Skeletal muscle cell (primary cell): ENCODE results near the gene WIPF2.
A peak's percentile ranks its signal among the peaks of the same experiment; 100 is the strongest.

Source experiments
- DNase-seq: peaks from one replicate; pipeline ENCODE4 v3.0.0-alpha.2; 2010; ENCODE audit warnings: low read depth
- H3K4me3 ChIP-seq: 2 replicates; pipeline ENCODE4 v1.5.1; 2011; ENCODE audit warnings: low read depth, mild to moderate bottlenecking, control low read depth, low read length, moderate library complexity

Gene WIPF2

GRCh38 chr17:40243761-40244160 is 24.7 kb downstream of the WIPF2 start:
- no peak overlapping the region for H3K4me3 ChIP-seq
- DNase-seq, result no peak

- DNase-seq, result no peak
- H3K4me3 ChIP-seq, result no peak overlapping the region
Observed at GRCh38 chr17:40244255-40244654, 25.2 kb downstream of the WIPF2 start.

GRCh38 chr17:40247926-40248495 is 28.9 kb downstream of the WIPF2 start:
- DNase-seq, result no peak
- H3K4me3 ChIP-seq, result no peak overlapping the region

GRCh38 chr17:40248507-40248906 is 29.4 kb downstream of the WIPF2 start:
- DNase-seq, result no peak

GRCh38 chr17:40251576-40251975 is 32.5 kb downstream of the WIPF2 start:
- H3K4me3 ChIP-seq, result no peak overlapping the region
- peak; percentile 42 for DNase-seq

More at GRCh38 chr17:40248507-40248906, 29.4 kb downstream of the WIPF2 start:
- H3K4me3 ChIP-seq, result no peak overlapping the region

GRCh38 chr17:40253565-40253964 is 34.5 kb downstream of the WIPF2 start:
- no peak for DNase-seq
- H3K4me3 ChIP-seq, result no peak overlapping the region

GRCh38 chr17:40259505-40259904 is 40.4 kb downstream of the WIPF2 start:
- no peak for DNase-seq
- no peak overlapping the region for H3K4me3 ChIP-seq

GRCh38 chr17:40260528-40260927 is 41.4 kb downstream of the WIPF2 start:
- DNase-seq, result no peak

GRCh38 chr17:40264458-40265185 is 45.5 kb downstream of the WIPF2 start:
- no peak for DNase-seq
- H3K4me3 ChIP-seq, result no peak overlapping the region

More at GRCh38 chr17:40260528-40260927, 41.4 kb downstream of the WIPF2 start:
- H3K4me3 ChIP-seq, result no peak overlapping the region

GRCh38 chr17:40265337-40265736 is 46.2 kb downstream of the WIPF2 start:
- H3K4me3 ChIP-seq, result no peak overlapping the region
- no peak for DNase-seq

- DNase-seq, result no peak
Observed at GRCh38 chr17:40266882-40267281, 47.8 kb downstream of the WIPF2 start.

GRCh38 chr17:40268141-40268712 is 49.1 kb downstream of the WIPF2 start:
- H3K4me3 ChIP-seq, result no peak overlapping the region
- DNase-seq, result no peak

More at GRCh38 chr17:40266882-40267281, 47.8 kb downstream of the WIPF2 start:
- no peak overlapping the region for H3K4me3 ChIP-seq

- DNase-seq, result no peak
- H3K4me3 ChIP-seq, result no peak overlapping the region
Observed at GRCh38 chr17:40278414-40278813, 59.3 kb downstream of the WIPF2 start.

GRCh38 chr17:40279402-40279801 is 60.3 kb downstream of the WIPF2 start:
- H3K4me3 ChIP-seq, result no peak overlapping the region
- DNase-seq, result no peak

GRCh38 chr17:40281663-40282062 is 62.6 kb downstream of the WIPF2 start:
- no peak overlapping the region for H3K4me3 ChIP-seq
- DNase-seq, result no peak

- peak; percentile 78 for DNase-seq
- peak overlapping the region; percentile 21 for H3K4me3 ChIP-seq
Observed at GRCh38 chr17:40283662-40284061, 64.6 kb downstream of the WIPF2 start.

GRCh38 chr17:40284085-40284713 is 65.1 kb downstream of the WIPF2 start:
- no peak for DNase-seq
- peak overlapping the region; percentile 21 for H3K4me3 ChIP-seq

GRCh38 chr17:40286473-40286872 is 67.4 kb downstream of the WIPF2 start:
- no peak for DNase-seq
- no peak overlapping the region for H3K4me3 ChIP-seq

- DNase-seq, result no peak
- H3K4me3 ChIP-seq, result no peak overlapping the region
Observed at GRCh38 chr17:40287159-40287493, 68.0 kb downstream of the WIPF2 start.
